ENCODE measurements around the gene ZNF555.
"Not testable (repeated sequence)": the region's sequence is repeated elsewhere in the genome, so short reads cannot be mapped to it uniquely, and the experiment has no call there.

Gene ZNF555

GRCh38 chr19:2816641-2817040 is 24.6 kb upstream of the ZNF555 start:
- no peaks in the 10 kb centered on the region for H3K36me3 ChIP-seq (ENCODE audit: insufficient read depth)
- no peaks in the 10 kb centered on the region for H3K27me3 ChIP-seq (ENCODE audit: insufficient read depth, low read depth)
- no peak for TF ChIP-seq CTCF (conservative IDR thresholded peaks at IDR 0.05; ENCODE audit: low read depth, low read length)
- H4K20me1 ChIP-seq (ENCODE audit: insufficient read depth): no peaks in the 10 kb centered on the region
- H3K27ac ChIP-seq: no peak overlapping the region
- H3K4me3 ChIP-seq (IDR thresholded peaks at IDR 0.05; ENCODE audit: insufficient read depth, low read depth, low read length): no peak overlapping the region
- H3K79me2 ChIP-seq (ENCODE audit: insufficient read depth, low read depth): no peaks in the 10 kb centered on the region
- no peak overlapping the region for H3K9ac ChIP-seq
- no peak overlapping the region for H3K4me2 ChIP-seq
- H2AFZ ChIP-seq (ENCODE audit: low read depth): no peak overlapping the region
- H3K4me1 ChIP-seq (ENCODE audit: low read depth, poor library complexity, severe bottlenecking): peaks cover 3% of the 10 kb centered on the region

- H3K36me3 ChIP-seq (ENCODE audit: insufficient read depth); H3K9ac ChIP-seq; H3K4me1 ChIP-seq (ENCODE audit: low read depth, poor library complexity, severe bottlenecking); H2AFZ ChIP-seq (ENCODE audit: low read depth); H3K27me3 ChIP-seq (ENCODE audit: insufficient read depth, low read depth); H3K4me3 ChIP-seq (IDR thresholded peaks at IDR 0.05; ENCODE audit: insufficient read depth, low read depth, low read length); H3K79me2 ChIP-seq (ENCODE audit: insufficient read depth, low read depth); H3K27ac ChIP-seq; H3K4me2 ChIP-seq; H4K20me1 ChIP-seq (ENCODE audit: insufficient read depth): not testable (repeated sequence)
These were observed 23.9 kb upstream of the ZNF555 start for GRCh38 chr19:2817237-2817829.

- H3K27me3 ChIP-seq (ENCODE audit: insufficient read depth, low read depth): no peaks in the 10 kb centered on the region
- peak within 1 kb of the TSS; percentile 67 for H2AFZ ChIP-seq (ENCODE audit: low read depth)
- H3K4me1 ChIP-seq (ENCODE audit: low read depth, poor library complexity, severe bottlenecking): peaks cover 3% of the 10 kb centered on the region
- no peaks in the 10 kb centered on the region for H3K36me3 ChIP-seq (ENCODE audit: insufficient read depth)
- no peak within 1 kb of the TSS for H3K27ac ChIP-seq
- H3K79me2 ChIP-seq (ENCODE audit: insufficient read depth, low read depth): no peaks in the 10 kb centered on the region
- peak within 1 kb of the TSS; percentile 71 for H3K4me2 ChIP-seq
- peak; percentile 81 for TF ChIP-seq CTCF (conservative IDR thresholded peaks at IDR 0.05; ENCODE audit: low read depth, low read length)
- H3K9ac ChIP-seq: peak within 1 kb of the TSS; percentile 15; the same call in 1 of the 2 replicates
- no peaks in the 10 kb centered on the region for H4K20me1 ChIP-seq (ENCODE audit: insufficient read depth)
- H3K4me3 ChIP-seq (IDR thresholded peaks at IDR 0.05; ENCODE audit: insufficient read depth, low read depth, low read length): no peak within 1 kb of the TSS
These were observed 21.6 kb upstream of the ZNF555 start, which contains the start of gene ZNF554 for GRCh38 chr19:2819540-2820111. Gene ZNF554 (plus strand): TSS chr19:2819868. CDS start chr19:2820072, 204 bp downstream.

GRCh38 chr19:2820112-2820702 is 21.1 kb upstream of the ZNF555 start:
- Histone ChIP-seq H3K4me2 (peak overlapping the region; percentile 71), H3K9ac (peak overlapping the region; percentile 15; the same call in 1 of the 2 replicates), H2AFZ (ENCODE audit: low read depth) (peak overlapping the region; percentile 67), H3K27me3 (ENCODE audit: insufficient read depth, low read depth) (no peaks in the 10 kb centered on the region), H3K4me1 (ENCODE audit: low read depth, poor library complexity, severe bottlenecking) (peaks cover 3% of the 10 kb centered on the region), H3K4me3 (IDR thresholded peaks at IDR 0.05; ENCODE audit: insufficient read depth, low read depth, low read length) (no peak overlapping the region), H3K79me2 (ENCODE audit: insufficient read depth, low read depth) (no peaks in the 10 kb centered on the region), H3K36me3 (ENCODE audit: insufficient read depth) (no peaks in the 10 kb centered on the region), H4K20me1 (ENCODE audit: insufficient read depth) (no peaks in the 10 kb centered on the region), H3K27ac (no peak overlapping the region)
- no peak for TF ChIP-seq CTCF (conservative IDR thresholded peaks at IDR 0.05; ENCODE audit: low read depth, low read length)

- no peak overlapping the region for H3K27ac ChIP-seq
- H2AFZ ChIP-seq (ENCODE audit: low read depth): no peak overlapping the region
- no peak overlapping the region for H3K4me3 ChIP-seq (IDR thresholded peaks at IDR 0.05; ENCODE audit: insufficient read depth, low read depth, low read length)
- H3K4me1 ChIP-seq (ENCODE audit: low read depth, poor library complexity, severe bottlenecking): peaks cover 3% of the 10 kb centered on the region
- no peak overlapping the region for H3K9ac ChIP-seq
- no peaks in the 10 kb centered on the region for H4K20me1 ChIP-seq (ENCODE audit: insufficient read depth)
- H3K4me2 ChIP-seq: no peak overlapping the region
- no peaks in the 10 kb centered on the region for H3K36me3 ChIP-seq (ENCODE audit: insufficient read depth)
- no peak for TF ChIP-seq CTCF (conservative IDR thresholded peaks at IDR 0.05; ENCODE audit: low read depth, low read length)
- H3K79me2 ChIP-seq (ENCODE audit: insufficient read depth, low read depth): no peaks in the 10 kb centered on the region
- H3K27me3 ChIP-seq (ENCODE audit: insufficient read depth, low read depth): no peaks in the 10 kb centered on the region
These were observed 18.4 kb upstream of the ZNF555 start for GRCh38 chr19:2822846-2823245.
